Measurements from ENCODE around the gene RECK. TPM values are rescaled to one million over a fixed set of nuclear protein-coding genes. Genes with fewer than 3 reads are reported as not detected.
A peak's percentile ranks its signal among the peaks of the same experiment; 100 is the strongest.

RECK gene
- total RNA-seq, 1 experiment from 2014 or later: 10.3 TPM

- peaks cover 27% of the 10 kb centered on the region for H3K27me3 ChIP-seq (ENCODE audit: insufficient read depth, low read length)
- no peak overlapping the region for H3K18ac ChIP-seq (ENCODE audit: insufficient read length, low read depth, low read length)
- no peak overlapping the region for H3K9ac ChIP-seq (ENCODE audit: extremely low read depth, insufficient read length, low read length)
- peak overlapping the region in 1 of 3 experiments; percentile 17; a peak in 1 of 7 replicates for H3K27ac Mint-ChIP-seq
- no peak overlapping the region for H2AK5ac ChIP-seq (ENCODE audit: insufficient read length, low read length)
- H3K79me2 ChIP-seq (ENCODE audit: insufficient read depth, low read length): no peaks in the 10 kb centered on the region
- no peak overlapping the region for H3K56ac ChIP-seq (ENCODE audit: insufficient read length, low read depth, low read length)
- no peak overlapping the region for H3K14ac ChIP-seq (ENCODE audit: insufficient read depth, low read length)
- no peak overlapping the region for H2BK5ac ChIP-seq (ENCODE audit: insufficient read length, low read length)
- TF ChIP-seq, protein P1, sequence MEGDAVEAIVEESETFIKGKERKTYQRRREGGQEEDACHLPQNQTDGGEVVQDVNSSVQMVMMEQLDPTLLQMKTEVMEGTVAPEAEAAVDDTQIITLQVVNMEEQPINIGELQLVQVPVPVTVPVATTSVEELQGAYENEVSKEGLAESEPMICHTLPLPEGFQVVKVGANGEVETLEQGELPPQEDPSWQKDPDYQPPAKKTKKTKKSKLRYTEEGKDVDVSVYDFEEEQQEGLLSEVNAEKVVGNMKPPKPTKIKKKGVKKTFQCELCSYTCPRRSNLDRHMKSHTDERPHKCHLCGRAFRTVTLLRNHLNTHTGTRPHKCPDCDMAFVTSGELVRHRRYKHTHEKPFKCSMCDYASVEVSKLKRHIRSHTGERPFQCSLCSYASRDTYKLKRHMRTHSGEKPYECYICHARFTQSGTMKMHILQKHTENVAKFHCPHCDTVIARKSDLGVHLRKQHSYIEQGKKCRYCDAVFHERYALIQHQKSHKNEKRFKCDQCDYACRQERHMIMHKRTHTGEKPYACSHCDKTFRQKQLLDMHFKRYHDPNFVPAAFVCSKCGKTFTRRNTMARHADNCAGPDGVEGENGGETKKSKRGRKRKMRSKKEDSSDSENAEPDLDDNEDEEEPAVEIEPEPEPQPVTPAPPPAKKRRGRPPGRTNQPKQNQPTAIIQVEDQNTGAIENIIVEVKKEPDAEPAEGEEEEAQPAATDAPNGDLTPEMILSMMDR (conservative IDR thresholded peaks at IDR 0.05): no peak
- no peak overlapping the region for H3T11ph ChIP-seq (ENCODE audit: low read length)
- no peak overlapping the region for H2BK120ac ChIP-seq (ENCODE audit: low read depth, low read length, poor library complexity, severe bottlenecking)
- H4K5ac ChIP-seq (ENCODE audit: insufficient read length, low read depth, low read length): no peak overlapping the region
- peaks cover 79% of the 10 kb centered on the region for H3K27me3 Mint-ChIP-seq (ENCODE audit: low read depth)
- H2AFZ ChIP-seq (ENCODE audit: low read length): no peak overlapping the region
- no peak overlapping the region for H3K23ac ChIP-seq (ENCODE audit: insufficient read length, low read depth, low read length)
- no peak overlapping the region; a peak in 1 of 5 replicates for H3K4me3 Mint-ChIP-seq
- no peak overlapping the region for H3K27ac ChIP-seq (ENCODE audit: insufficient read length, low read depth, low read length)
- no peak overlapping the region for H3K4me2 ChIP-seq (ENCODE audit: insufficient read depth, insufficient read length, low read length)
- DNase-seq: no peak
- H3K9me3 Mint-ChIP-seq: peaks cover 0 to 5% of the 10 kb centered on the region in 2 experiments; a peak in 3 of 5 replicates
- no CpG with 5 or more reads among the region's 5 CpGs for WGBS (ENCODE audit: extremely low coverage, insufficient read length, low lambda C conversion rate)
- H4K91ac ChIP-seq (ENCODE audit: insufficient read length, low read depth, low read length): no peak overlapping the region
- H4K20me1 ChIP-seq (ENCODE audit: control insufficient read depth, insufficient read depth, insufficient read length): no peaks in the 10 kb centered on the region
- H3K4me1 ChIP-seq (ENCODE audit: insufficient read depth, low read length): no peaks in the 10 kb centered on the region
- H3K23me2 ChIP-seq (ENCODE audit: insufficient read length, low read depth, low read length, poor library complexity, severe bottlenecking): peaks cover 14% of the 10 kb centered on the region
- no peak overlapping the region for H3K4ac ChIP-seq (ENCODE audit: low read depth, low read length)
- no peaks in the 10 kb centered on the region for H3K9me3 ChIP-seq (ENCODE audit: control insufficient read depth, low read depth, low read length)
- peaks cover 0 to 1% (median 0%) of the 10 kb centered on the region in 3 experiments; a peak in 1 of 7 replicates for H3K36me3 Mint-ChIP-seq (ENCODE audit: insufficient read depth in 1 of 3, low read depth in 3 of 3)
- H3K79me1 ChIP-seq (ENCODE audit: insufficient read depth, low read depth, low read length, poor library complexity, severe bottlenecking): no peaks in the 10 kb centered on the region
- no peak overlapping the region for H4K8ac ChIP-seq (replicated peaks; ENCODE audit: insufficient read length, low read depth, low read length)
- no peak overlapping the region for H2BK12ac ChIP-seq (ENCODE audit: insufficient read length, low read depth, low read length)
- H3K4me1 Mint-ChIP-seq: peaks cover 23 to 35% of the 10 kb centered on the region in 2 experiments
- H2BK15ac ChIP-seq (ENCODE audit: low read depth, low read length): no peak overlapping the region
- no peak overlapping the region for H2BK20ac ChIP-seq (ENCODE audit: low read depth, low read length, poor library complexity, severe bottlenecking)
Observed at GRCh38 chr9:36138901-36139300, 102.2 kb downstream of the RECK start.

Data from H9 (cell line).